ENCODE measurements around the gene FMO3.

FMO3 gene

DNA sequence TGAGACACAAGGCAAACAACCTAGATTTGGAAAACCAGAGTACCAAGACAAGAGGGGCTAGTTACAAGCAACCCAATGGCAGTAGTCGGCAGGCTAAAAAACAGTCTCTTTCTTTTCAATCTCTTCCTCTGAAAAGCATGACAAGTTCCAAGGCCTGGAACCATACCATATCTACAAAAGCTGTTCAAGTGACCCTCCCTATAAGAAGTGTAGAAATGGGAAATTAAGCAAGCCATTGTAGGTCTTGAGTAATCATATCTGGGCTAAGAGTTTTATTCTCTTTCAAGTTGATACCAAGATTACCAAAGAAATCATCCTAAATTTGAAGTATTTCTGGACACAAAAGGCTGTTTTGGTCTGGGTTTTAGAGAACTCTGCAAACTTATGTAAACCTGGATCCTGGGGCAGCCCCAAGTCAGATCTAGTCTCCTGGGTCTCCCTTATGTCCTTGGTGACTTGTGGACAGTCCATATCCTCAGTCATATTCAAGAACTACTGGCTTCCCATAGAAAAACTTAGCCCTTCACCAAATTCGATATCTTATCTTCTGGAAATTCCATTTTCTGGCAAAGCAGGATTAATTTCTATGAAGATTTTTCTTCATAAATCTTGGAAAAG is 24.7 kb downstream of the FMO3 start:
- DNase-seq (ENCODE audit: low read depth in 2 of 2, low spot score in 1 of 2) = no peak

DNA sequence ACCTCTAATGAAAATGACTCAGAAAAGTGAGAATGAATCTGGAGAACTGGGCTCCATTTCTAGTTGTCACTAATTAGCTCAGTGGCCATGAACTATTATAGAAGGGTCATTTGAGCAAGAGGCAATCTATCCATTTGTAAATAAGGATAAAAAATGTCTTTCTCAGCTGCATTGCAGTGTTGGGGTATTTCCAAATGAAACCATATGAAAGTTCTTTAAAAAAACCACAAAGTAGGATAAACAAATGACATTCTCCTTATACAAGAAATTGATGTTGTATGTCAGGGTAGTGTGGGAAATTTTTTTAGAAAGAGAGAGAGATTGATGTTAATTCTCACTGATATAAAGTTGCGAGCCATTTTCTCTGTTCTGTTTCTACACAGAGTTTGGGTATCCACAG is 26.0 kb downstream of the FMO3 start:
- DNase-seq (ENCODE audit: low read depth in 2 of 2, low spot score in 1 of 2) = no peak

DNA sequence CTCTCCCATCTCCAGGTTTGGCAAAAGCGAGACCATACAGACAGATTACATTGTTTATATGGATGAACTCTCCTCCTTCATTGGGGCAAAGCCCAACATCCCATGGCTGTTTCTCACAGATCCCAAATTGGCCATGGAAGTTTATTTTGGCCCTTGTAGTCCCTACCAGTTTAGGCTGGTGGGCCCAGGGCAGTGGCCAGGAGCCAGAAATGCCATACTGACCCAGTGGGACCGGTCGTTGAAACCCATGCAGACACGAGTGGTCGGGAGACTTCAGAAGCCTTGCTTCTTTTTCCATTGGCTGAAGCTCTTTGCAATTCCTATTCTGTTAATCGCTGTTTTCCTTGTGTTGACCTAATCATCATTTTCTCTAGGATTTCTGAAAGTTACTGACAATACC is 26.4 kb downstream of the FMO3 start:
- DNase-seq (ENCODE audit: low read depth in 2 of 2, low spot score in 1 of 2) = no peak

DNA sequence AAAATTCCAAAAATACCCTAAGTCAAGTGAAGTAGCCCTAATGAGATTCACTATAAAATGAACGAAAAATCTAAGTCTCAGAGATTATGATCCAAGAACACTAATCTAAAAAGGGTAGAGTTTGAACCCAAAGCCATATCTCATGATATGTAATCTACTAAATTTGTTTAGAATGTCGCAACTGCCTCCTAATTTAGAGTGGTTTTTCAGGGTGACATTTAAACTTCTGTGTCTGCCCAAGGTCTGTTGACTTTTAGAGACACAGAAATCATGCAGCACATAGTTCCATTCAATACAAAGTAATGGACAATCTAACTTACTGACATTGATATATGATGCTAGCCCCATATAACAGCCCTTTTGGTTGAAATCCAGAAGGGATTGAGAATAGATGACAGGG is 28.9 kb downstream of the FMO3 start:
- DNase-seq (ENCODE audit: low read depth in 2 of 2, low spot score in 1 of 2) = no peak

DNA sequence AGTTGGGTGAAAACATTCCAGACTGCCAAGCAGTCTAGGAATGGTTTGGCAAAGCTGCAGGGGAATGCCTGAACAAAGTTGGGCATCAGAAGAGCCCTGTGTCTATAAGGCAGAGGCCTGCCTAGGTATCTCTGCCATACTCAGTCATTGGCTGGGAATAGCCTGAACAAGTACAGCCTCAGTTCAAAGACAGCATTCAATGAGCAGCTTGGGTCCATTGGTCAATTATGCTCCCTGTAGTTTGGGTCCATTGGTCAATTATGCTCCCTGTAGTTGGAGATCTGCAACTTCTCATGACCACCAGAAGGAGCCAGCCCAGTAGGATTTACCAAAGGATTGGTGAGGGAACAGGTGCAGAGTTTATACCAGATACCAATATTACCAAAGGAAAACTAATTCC is 31.6 kb downstream of the FMO3 start:
- no peak for DNase-seq (ENCODE audit: low read depth in 2 of 2, low spot score in 1 of 2)

DNA sequence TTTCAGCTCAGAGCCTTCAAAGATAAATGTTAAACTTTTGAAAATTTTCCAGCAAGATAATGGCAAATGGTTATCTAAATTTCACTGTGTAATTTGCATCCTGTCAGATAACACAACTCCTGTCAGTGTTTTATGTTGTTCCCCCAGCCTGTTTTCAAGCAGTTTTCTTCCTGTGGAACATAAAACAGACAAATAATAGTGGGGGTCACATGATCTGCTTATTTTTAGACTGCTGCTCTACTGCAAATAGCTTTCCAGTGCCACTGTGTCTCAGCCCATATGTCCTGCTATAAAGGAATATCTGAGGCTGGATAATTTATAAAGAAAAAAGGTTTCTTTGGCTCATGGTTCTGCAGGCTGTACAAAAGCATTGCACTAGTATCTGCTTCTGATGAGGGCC is 32.2 kb downstream of the FMO3 start:
- no peak for DNase-seq (ENCODE audit: low read depth in 2 of 2, low spot score in 1 of 2)

DNA sequence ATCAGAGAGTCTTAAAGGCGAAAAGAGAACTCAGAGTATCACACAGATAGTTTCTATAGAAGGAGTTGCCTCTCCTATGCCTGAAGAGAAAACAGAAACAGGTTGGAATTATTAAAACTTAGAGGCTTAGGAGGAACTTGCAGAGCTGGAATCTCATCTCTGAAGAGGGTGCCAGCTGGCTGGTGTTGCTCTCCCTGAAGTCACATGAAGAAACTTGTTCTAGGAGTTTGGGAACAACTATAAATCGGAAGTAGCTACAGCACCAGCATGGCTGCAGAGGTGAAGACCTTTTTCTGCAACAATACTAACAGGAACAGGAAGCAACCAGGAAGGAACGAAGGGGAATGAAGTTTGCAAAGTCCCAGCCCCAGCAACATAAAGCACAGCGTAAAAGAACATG is 35.8 kb downstream of the FMO3 start:
- DNase-seq (ENCODE audit: low read depth in 2 of 2, low spot score in 1 of 2) = no peak

DNA sequence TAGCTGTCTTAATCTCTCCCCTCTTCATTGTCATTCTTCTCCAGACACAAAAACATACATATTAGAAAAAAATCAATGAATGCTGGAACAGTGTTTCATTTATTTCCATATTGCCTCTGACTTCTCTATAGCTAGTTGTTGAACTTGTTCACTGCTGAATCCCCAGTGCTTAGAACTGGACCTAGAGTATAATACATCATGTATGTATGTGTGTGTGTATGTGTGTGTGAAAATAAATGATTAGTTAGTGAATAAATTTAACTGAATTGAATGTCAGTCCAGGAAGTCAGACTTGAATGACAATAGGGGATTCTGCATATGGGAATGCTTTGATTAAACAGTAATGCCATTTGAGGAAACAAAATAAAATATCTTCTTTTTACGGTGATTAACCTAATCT is 36.4 kb downstream of the FMO3 start:
- no peak for DNase-seq (ENCODE audit: low read depth in 2 of 2, low spot score in 1 of 2)

DNA sequence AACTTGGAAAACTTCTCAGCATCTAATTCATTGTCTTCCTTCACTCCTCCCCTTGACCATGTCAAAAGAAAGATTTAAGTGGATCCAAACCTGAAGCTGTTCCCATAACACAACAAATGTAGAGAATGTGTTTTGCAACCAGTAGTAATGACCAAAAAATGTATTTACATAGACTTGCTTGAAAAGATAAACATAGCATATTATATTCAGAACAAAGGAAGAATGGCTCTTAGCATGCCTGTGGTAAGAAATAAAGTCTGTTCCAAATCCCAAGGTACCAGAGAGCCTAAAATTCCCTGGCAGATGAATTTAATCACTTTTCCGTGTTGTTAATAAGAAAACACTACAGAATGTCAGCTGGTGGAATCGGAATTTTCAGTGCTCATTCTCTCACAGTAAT is 36.8 kb downstream of the FMO3 start:
- no peak for DNase-seq (ENCODE audit: low read depth in 2 of 2, low spot score in 1 of 2)

DNA sequence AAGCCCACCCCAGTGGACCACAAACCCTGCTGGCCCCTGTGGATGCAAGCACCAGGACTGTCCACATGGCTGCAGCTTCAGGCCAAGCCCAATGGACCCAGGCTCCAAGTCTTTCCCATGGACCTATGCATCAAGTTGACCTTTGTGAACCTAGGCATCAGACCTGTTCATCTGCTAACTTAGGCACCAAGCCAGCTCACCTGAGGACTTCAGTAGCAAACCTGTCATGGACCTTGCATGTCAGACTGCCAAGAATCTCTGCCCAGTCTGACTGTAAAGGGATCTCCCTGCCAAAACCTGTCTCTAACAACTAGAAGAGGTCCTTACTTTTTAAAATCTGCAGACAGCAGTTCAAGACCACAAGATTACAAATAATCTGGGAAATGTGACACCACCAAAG is 37.8 kb downstream of the FMO3 start:
- no peak for DNase-seq (ENCODE audit: low read depth in 2 of 2, low spot score in 1 of 2)

DNA sequence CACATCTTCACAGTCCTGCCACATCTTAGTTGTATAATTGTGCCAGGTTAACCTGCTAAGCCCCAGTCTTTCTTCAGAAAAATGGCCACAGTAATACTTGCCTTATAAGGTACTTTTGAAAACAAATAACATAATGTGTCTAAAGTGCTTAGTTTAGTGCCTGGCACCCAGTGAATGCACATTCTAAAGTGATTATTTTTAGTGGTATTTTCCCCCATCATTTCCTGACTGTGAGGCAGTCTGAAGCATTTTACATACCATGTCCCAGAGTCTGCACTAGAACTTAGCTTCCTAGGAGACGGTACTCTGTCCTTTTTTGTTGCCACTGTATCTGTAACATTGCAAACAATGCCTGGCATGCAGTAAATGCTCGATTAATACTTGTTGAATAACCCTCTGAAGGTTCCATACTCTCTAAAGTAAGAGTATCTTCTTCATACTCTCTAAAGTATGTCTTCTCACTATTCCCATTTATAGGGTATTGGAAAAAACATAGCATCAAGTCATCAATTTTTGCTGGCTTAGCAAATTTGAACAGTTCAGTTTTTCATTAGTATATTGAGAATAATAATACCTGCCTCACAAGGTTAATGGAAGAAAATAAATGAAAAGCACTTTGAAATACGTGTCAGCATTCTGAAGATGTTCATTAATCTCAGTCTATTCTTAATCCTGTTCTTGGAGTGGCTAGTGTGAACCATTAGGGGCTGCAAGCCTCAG is 43.7 kb downstream of the FMO3 start:
- DNase-seq (ENCODE audit: low read depth in 2 of 2, low spot score in 1 of 2) = no peak

DNA sequence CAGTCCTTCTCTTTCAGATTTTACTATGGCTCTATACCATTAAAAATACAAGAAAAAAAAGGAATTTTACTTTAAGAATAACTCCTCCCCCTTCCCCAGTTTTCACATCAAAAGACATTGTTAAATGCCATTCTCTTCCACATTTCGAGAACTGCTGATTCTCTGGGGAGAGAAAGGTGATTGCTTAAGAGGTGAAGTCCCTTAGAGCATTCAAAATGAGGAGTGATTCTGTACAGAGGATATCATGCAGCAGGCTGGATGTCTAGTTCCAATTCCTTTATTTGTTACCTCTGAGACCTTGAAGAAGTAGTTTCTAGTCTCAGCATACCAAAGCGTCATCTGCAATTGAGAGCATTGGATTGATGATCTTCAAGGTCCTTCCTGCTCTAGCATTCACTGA is 46.9 kb downstream of the FMO3 start:
- DNase-seq (ENCODE audit: low read depth in 2 of 2, low spot score in 1 of 2) = no peak

DNA sequence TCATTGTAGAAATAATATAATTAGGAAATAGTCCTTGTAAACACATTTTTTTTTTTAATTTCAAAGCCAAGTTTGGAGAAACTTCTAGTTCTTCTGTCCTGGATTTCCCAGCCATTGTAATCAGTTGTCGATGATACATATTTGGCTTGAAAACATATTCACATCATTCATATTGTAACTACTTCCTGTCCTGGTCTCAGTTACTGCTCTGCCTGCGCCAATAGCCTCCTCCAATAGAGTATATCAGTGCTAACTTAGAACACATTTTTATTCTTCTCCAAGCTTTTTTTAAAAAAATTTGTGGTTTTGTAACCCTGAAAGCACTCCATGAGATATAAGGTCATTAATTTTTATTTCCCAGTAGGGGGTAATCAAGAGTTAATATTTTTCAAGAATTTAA is 48.3 kb downstream of the FMO3 start:
- DNase-seq (ENCODE audit: low read depth in 2 of 2, low spot score in 1 of 2) = no peak

DNA sequence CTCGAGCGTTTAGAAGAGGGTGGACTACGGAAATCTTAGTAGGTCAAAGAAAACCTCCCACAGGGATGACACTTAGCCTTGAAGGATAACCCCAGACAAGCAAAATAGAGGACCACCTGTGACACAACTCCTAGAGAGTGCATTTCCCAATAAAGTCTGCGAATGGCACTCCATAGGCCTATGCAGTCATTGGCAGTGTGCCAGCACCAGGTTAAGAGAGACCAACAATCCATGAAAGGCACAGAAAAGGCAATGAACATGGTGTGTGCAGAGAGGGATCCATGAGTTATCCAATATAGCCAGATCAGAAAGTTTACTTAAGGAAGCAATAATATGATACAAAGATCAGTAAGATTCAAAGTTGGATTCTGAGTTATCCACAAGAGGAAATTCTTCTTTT is 49.2 kb downstream of the FMO3 start:
- no peak for DNase-seq (ENCODE audit: low read depth in 2 of 2, low spot score in 1 of 2)

DNA sequence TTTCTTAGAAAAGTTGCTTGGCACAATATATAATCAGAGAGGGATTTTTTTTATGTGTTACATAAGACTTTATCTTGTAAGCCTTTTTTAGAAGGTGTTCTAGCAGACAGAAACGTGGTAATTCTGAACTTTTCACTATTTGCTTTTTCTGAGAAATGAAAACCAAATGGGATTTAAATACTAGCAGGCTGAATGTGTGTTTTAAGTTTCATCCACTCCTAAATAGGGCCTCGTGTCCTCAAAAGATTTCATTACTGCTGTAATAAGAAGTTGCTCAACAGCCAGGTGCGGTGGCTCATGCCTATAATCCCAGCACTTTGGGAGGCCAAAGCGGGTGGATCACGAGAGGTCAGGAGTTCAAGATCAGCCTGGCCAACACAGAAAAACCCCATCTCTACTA is 49.7 kb downstream of the FMO3 start:
- no peak for DNase-seq (ENCODE audit: low read depth in 2 of 2, low spot score in 1 of 2)

DNA sequence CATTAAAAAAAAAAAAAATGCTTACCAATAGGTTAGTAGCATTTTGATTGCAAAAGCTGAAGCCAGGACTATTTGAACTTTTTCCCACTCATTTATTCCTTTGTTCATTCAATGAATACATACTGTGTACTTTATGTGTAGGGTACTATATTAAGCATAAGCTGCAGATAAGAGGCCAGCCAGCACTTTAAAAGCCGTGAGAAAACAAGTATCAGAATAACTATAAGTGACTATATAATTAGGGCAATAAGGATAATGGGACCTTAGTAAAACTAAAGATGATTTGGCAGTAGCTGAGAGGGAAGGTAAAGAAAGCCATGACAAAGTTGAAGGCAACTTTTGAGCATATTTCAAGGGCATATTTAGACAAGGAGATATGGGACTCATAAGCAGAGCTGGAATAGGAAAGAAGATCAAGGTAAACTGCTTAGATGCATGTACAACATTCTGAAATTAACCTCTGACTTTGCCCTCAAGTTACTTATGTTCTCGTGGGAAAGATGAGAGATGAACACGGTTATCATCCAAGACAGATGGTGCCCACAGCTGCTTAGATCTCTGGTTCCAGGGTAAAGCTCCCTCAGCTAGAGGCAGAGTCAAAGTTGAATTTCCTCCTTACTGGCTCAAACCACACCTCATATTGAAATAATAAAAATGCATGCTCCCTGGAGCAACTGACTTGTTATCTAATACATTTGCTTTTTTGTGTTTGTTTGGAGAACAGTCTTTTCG is 50.4 kb downstream of the FMO3 start:
- DNase-seq (ENCODE audit: low read depth in 2 of 2, low spot score in 1 of 2) = no peak

DNA sequence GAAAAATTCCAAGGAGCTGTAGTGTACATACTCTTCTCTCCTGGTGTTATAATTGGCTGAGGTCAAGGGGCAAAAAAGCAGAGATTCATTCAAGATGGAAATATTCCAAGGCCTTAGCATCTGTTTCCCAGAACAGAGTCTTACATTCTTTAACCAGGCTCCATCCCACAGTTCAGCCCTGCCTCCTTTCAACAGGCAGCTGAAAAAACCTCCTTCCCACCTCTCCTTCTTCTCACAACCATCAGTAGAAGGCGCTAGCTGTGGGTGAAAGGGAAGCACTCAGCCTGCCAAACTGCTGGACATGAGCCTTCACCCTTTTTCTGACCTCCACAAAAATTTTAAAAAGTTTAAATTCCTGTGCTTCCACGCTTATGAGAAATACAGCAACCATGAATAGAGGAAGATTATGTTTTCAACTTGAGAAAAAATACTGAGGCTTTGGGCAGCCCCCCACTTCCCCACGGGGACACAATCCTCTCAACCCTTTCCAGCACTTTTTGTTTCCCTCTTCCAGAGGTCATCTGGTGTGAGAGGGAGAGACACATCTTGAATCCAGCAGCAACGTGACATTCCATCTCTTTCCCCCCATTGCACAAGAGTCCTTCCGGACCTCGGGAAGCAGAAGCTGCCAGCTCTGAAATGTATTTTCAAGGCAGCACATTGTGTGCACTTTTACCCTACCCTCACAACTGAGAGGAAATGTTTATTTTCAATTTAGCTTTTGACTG is 51.1 kb downstream of the FMO3 start:
- no peak for DNase-seq (ENCODE audit: low read depth in 2 of 2, low spot score in 1 of 2)

DNA sequence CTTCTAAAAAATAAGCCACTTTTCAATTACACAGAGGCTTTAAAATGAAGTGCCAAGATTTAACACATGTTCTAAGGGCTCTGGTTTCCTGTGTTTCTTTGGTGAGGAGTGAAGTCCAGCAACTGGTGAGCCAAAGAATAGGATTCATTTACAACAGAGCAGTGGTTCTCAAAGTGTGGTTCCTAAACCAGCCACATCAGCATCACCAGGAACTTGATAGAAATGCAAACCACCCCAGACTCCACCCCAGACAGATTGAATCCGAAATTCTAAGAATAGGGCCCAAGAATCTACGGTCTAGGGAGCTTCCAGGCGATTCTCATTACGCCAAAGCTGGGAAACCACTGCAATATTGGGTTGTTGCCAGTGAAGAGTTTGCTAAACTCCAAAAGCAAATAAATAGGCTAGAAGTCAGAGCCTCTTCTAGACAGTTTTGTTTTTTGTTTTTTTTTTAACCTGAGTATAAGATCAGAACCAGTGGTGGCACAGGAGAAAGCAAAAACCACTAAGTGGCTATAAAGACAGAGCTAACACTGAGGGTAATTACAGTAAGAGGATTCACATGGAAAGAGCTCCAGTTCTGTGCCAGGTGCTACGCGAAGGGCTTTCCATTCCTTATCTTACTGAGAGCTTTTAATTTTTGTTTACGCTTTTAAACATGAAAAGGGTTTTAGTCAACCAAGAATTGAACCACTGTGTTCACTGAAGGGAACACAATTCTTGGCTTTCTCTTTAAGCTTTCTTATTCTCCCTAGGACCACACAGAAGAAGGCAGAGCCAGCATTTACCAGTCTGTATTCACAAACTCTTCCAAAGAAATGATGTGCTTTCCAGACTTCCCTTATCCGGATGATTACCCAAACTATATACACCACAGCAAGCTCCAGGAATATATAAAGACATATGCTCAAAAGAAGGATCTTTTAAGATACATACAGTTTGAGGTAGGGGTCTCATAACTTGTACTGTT is 52.0 kb downstream of the FMO3 start:
- no peak for DNase-seq (ENCODE audit: low read depth in 2 of 2, low spot score in 1 of 2)

DNA sequence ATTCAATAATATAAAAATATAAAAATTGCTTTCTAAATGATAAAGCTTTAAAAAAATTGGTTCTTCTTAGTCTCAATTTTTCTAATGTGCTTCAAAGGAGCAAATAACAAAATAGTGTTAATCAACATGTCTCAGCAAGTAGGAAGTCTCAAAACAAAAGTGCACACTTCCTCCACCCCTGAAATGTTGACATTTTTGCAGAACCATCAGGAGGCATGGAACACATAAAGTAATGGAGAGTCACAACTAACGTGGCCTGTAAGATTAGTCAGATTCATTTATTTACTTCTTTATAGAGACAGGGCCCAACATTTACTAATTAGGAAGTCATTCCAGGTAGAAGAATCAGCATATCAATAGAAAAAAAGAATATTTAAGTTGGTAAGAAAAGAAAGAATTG is 59.5 kb downstream of the FMO3 start:
- DNase-seq (ENCODE audit: low read depth in 2 of 2, low spot score in 1 of 2) = no peak

DNA sequence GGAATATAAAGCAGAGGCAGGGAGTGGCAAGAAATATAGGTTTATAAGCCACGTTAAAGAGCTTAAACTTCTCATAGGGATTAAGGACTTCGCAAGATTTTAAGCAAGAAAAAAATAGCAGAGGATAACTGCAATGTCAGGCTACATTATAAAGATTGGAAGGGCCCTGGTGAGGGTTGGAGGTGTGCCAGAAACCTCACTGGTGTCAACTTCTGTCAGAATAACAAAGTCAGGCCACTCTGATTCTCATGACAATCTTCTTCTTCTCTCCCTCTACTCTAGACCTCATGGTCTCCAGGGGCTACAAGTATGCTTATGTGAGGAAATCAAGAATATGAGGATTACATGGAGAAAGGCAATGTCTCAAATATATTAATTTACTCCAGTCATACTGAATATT is 61.8 kb downstream of the FMO3 start:
- DNase-seq (ENCODE audit: low read depth in 2 of 2, low spot score in 1 of 2) = no peak

DNA sequence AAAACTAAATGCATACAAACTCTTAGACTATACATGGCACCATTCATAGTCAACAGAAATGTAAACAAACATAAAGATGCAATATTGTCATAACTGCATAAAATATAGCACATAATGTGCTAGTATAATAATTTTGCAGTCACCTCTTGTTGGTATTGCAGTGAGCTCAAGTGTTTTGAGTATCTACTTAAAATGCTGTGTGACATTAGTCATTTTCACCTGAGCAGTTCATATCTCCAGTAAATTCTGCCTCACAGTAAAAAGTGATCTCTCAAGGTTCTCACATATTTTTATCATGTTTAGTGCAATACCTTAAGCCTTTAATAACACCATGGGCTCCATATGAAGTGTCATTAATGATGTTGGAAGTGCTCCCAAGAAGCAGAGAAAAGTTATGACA is 64.8 kb downstream of the FMO3 start:
- DNase-seq (ENCODE audit: low read depth in 2 of 2, low spot score in 1 of 2) = no peak

All from stimulated activated CD8-positive, alpha-beta memory T cell treated with anti-CD3 and anti-CD28 coated beads, Interleukin-4, amount 100 ng/mL, for 1 hour (primary cell).